HL-60/S4 (cell line): ENCODE results near the gene SLC12A8.
"Not testable (repeated sequence)": the region's sequence is repeated elsewhere in the genome, so short reads cannot be mapped to it uniquely, and the experiment has no call there.

Experiments
- in situ Hi-C: fragments of 300-500 bp; cut with MboI; formaldehyde crosslinking; loops from 2 replicates; pipeline ENCODE4 v1.14.3; 2022; ENCODE audit warnings: low sequenced_read_pairs

The SLC12A8 gene

GRCh38 chr3:125083776-125084175 lies 128.8 kb downstream of the SLC12A8 start:
- in situ Hi-C loops, result no loop called here

GRCh38 chr3:125082339-125082738 lies 130.2 kb downstream of the SLC12A8 start:
- in situ Hi-C loops, result not testable (repeated sequence)

- in situ Hi-C loops, result no loop called here
Measured at GRCh38 chr3:125080077-125080476, 132.5 kb downstream of the SLC12A8 start.

GRCh38 chr3:125079675-125080045 lies 132.9 kb downstream of the SLC12A8 start:
- in situ Hi-C loops, result no loop called here

- in situ Hi-C loops, result no loop called here
Measured at GRCh38 chr3:125078951-125079674, 133.4 kb downstream of the SLC12A8 start.

GRCh38 chr3:125077864-125078263 lies 134.7 kb downstream of the SLC12A8 start:
- in situ Hi-C loops, result no loop called here

- in situ Hi-C loops, result no loop called here
Measured at GRCh38 chr3:125076464-125076863, 136.1 kb downstream of the SLC12A8 start.

- in situ Hi-C loops, result no loop called here
Measured at GRCh38 chr3:125075738-125076137, 136.8 kb downstream of the SLC12A8 start.

- in situ Hi-C loops, result no loop called here
Measured at GRCh38 chr3:125073390-125073905, 139.1 kb downstream of the SLC12A8 start.

GRCh38 chr3:125072749-125073389 lies 139.7 kb downstream of the SLC12A8 start:
- in situ Hi-C loops, result no loop called here

GRCh38 chr3:125072301-125072700 lies 140.2 kb downstream of the SLC12A8 start:
- in situ Hi-C loops, result no loop called here

GRCh38 chr3:125069968-125070745 lies 142.4 kb downstream of the SLC12A8 start:
- in situ Hi-C loops, result no loop called here

GRCh38 chr3:125069452-125069851 lies 143.1 kb downstream of the SLC12A8 start:
- in situ Hi-C loops, result no loop called here

GRCh38 chr3:125068265-125068664 lies 144.3 kb downstream of the SLC12A8 start:
- in situ Hi-C loops, result no loop called here

- in situ Hi-C loops, result no loop called here
Measured at GRCh38 chr3:125067225-125067624, 145.3 kb downstream of the SLC12A8 start.

GRCh38 chr3:125062904-125063618 lies 149.5 kb downstream of the SLC12A8 start:
- in situ Hi-C loops, result no loop called here

- in situ Hi-C loops, result no loop called here
Measured at GRCh38 chr3:125061646-125062045, 150.9 kb downstream of the SLC12A8 start.

- in situ Hi-C loops, result no loop called here
Measured at GRCh38 chr3:125061170-125061569, 151.4 kb downstream of the SLC12A8 start.

GRCh38 chr3:125059488-125060245 lies 152.9 kb downstream of the SLC12A8 start:
- in situ Hi-C loops, result no loop called here

- in situ Hi-C loops, result no loop called here
Measured at GRCh38 chr3:125058959-125059358, 153.6 kb downstream of the SLC12A8 start.
